HCT116 (cell line): ENCODE data around the gene FABP6. TPM values are rescaled to one million over a fixed set of nuclear protein-coding genes. Genes with fewer than 3 reads are reported as not detected.

ENCODE experiments used
- ATAC-seq: fragments of 200-7000 bp; cut with Tn5 transposase; 2 replicates; pipeline ENCODE4 v1.9.1; 2020; ENCODE audit warnings: mild to moderate bottlenecking, moderate library complexity
- BruUV-seq: library from RNA; stranded (reverse); fragments of 400-500 nt; replicated peaks from 2 replicates; lab custom pipeline; 2021; lab: Mats Ljungman, UMichigan
- CTCF ChIA-PET: fragments of 300-600 bp; sonication (Branson Sonifier 250); formaldehyde crosslinking; loops from one replicate; lab custom pipeline; 2021; ENCODE audit warnings: antibody characterized with exemption; lab: Charles Lee
- POLR2A ChIA-PET: fragments of 300-600, 350-600 bp; sonication (Branson Sonifier 250); formaldehyde crosslinking; loops from one replicate; lab custom pipeline; 2021; ENCODE audit warnings: antibody characterized with exemption; lab: Charles Lee
- RAD21 ChIA-PET, 2 experiments: fragments of 300-600 bp; sonication (Branson Sonifier 250); formaldehyde crosslinking; loops; one replicate each; lab custom pipeline; 2023; ENCODE audit warnings: low total read pairs in 2 of 2; ENCODE audit not compliant: uncharacterized antibody in 2 of 2, unreplicated experiment in 2 of 2, low non-redundant PET in 1 of 2; lab: Charles Lee
- DNase-seq: peaks from one replicate; pipeline ENCODE4 v3.0.0-alpha.2; 2010; ENCODE audit warnings: low read depth, low spot score
- H2AFZ ChIP-seq: fragments of 200-600 bp; shearing (Covaris generic), sonication (generic); 2 replicates; pipeline ENCODE4 v1.6.1; 2017; ENCODE audit warnings: low read depth, mixed run types, mixed read lengths, antibody characterized with exemption, low read length; ENCODE audit not compliant: poor library complexity, severe bottlenecking
- H3K27ac ChIP-seq: 2 replicates; pipeline ENCODE4 v1.5.1; 2012; ENCODE audit warnings: low read depth, low read length
- H3K27me3 ChIP-seq: fragments of 200-600 bp; sonication (generic); 2 replicates; pipeline ENCODE4 v1.6.1; 2016; ENCODE audit warnings: mixed run types, low read length, mixed read lengths; ENCODE audit not compliant: insufficient read depth
- H3K36me3 ChIP-seq, 2 experiments: fragments of 200-500 bp in 1 of 2; fragments of 200-600 bp in 1 of 2; sonication (Bioruptor generic) in 1 of 2; sonication (generic) in 1 of 2; 2 replicates each; pipeline versions ENCODE4 v1.5.1 to v1.6.1; 2014 to 2016; ENCODE audit warnings: low read length in 2 of 2, inconsistent platforms in 1 of 2, mixed read lengths in 1 of 2, mixed run types in 1 of 2; ENCODE audit not compliant: insufficient read depth in 2 of 2, control insufficient read depth in 1 of 2
- H3K4me1 ChIP-seq, 2 experiments: fragments of 200-600 bp in 1 of 2; sonication (generic) in 1 of 2; 2 replicates each; pipeline versions ENCODE4 v1.5.1 to v1.6.1; 2012 to 2017; ENCODE audit warnings: low read length in 2 of 2, inconsistent platforms in 1 of 2, mild to moderate bottlenecking in 1 of 2, mixed read lengths in 1 of 2, mixed run types in 1 of 2, moderate library complexity in 1 of 2; ENCODE audit not compliant: insufficient read depth in 2 of 2, control insufficient read depth in 1 of 2
- H3K4me2 ChIP-seq: fragments of 200-600 bp; sonication (generic); 2 replicates; pipeline ENCODE4 v1.6.1; 2017; ENCODE audit warnings: mixed run types, low read length, mixed read lengths
- H3K4me3 ChIP-seq, 2 experiments: fragments of 200-600 bp in 1 of 2; sonication (generic) in 1 of 2; replicated peaks in 1 of 2; 2 replicates each; pipeline ENCODE4 v1.5.1; 2011 to 2016; ENCODE audit warnings: low read length in 2 of 2, control low read depth in 1 of 2, low read depth in 1 of 2, mild to moderate bottlenecking in 1 of 2, mixed read lengths in 1 of 2, mixed run types in 1 of 2
- H3K79me2 ChIP-seq: fragments of 200-600 bp; sonication (generic); 2 replicates; pipeline ENCODE4 v1.6.1; 2017; ENCODE audit warnings: mild to moderate bottlenecking, mixed run types, low read length, moderate library complexity, mixed read lengths; ENCODE audit not compliant: insufficient read depth
- H3K9ac ChIP-seq: fragments of 200-600 bp; sonication (generic); 2 replicates; pipeline ENCODE4 v1.6.1; 2016; ENCODE audit warnings: low read length, mixed read lengths
- H3K9me2 ChIP-seq: fragments of 200-600 bp; sonication (generic), shearing (Covaris generic); 2 replicates; pipeline ENCODE4 v1.6.1; 2017; ENCODE audit warnings: mixed run types, mild to moderate bottlenecking, moderate library complexity; ENCODE audit not compliant: insufficient read depth
- H3K9me3 ChIP-seq, 2 experiments: fragments of 200-500 bp in 1 of 2; fragments of 200-600 bp in 1 of 2; sonication (Bioruptor generic) in 1 of 2; sonication (generic) in 1 of 2; 2 replicates each; pipeline ENCODE4 v1.6.1; 2014 to 2017; ENCODE audit warnings: low read length in 2 of 2, mixed read lengths in 2 of 2, inconsistent platforms in 1 of 2, low read depth in 1 of 2, mild to moderate bottlenecking in 1 of 2, mixed run types in 1 of 2, moderate library complexity in 1 of 2; ENCODE audit not compliant: control insufficient read depth in 1 of 2, insufficient read depth in 1 of 2
- H4K20me1 ChIP-seq: fragments of 200-600 bp; sonication (generic), shearing (Covaris generic); 2 replicates; pipeline ENCODE4 v1.6.1; 2017; ENCODE audit warnings: mixed run types, mild to moderate bottlenecking, moderate library complexity; ENCODE audit not compliant: insufficient read depth
- ELF1 ChIP-seq: IDR thresholded peaks from 2 replicates; pipeline ENCODE4 v1.6.1; 2012; ENCODE audit warnings: low read depth, borderline replicate concordance
- EZH2phosphoT487 ChIP-seq: fragments of 200-600 bp; IDR thresholded peaks from 2 replicates; pipeline ENCODE4 v1.6.1; 2018; ENCODE audit warnings: antibody characterized with exemption, borderline replicate concordance
- FOSL1 ChIP-seq: IDR thresholded peaks from 2 replicates; pipeline ENCODE4 v1.6.1; 2012; ENCODE audit warnings: low read depth
- POLR2AphosphoS5 ChIP-seq: IDR thresholded peaks from 2 replicates; pipeline ENCODE4 v1.6.1; 2011; ENCODE audit warnings: mild to moderate bottlenecking, low read depth, low read length, moderate library complexity
- SIN3A ChIP-seq: IDR thresholded peaks from 2 replicates; pipeline ENCODE4 v1.6.1; 2012; ENCODE audit warnings: low read depth
- SP1 ChIP-seq: IDR thresholded peaks from 2 replicates; pipeline ENCODE4 v1.6.1; 2012; ENCODE audit warnings: low read depth
- YY1 ChIP-seq: IDR thresholded peaks from 2 replicates; pipeline ENCODE4 v1.6.1; 2011; ENCODE audit warnings: low read length, low read depth, moderate library complexity, mild to moderate bottlenecking; ENCODE audit not compliant: insufficient replicate concordance; ENCODE audit errors: extremely low read depth
- ZNF274 ChIP-seq: fragments of 200-500 bp; sonication (Bioruptor generic); IDR thresholded peaks from 2 replicates; pipeline ENCODE4 v1.6.1; 2014; ENCODE audit warnings: mild to moderate bottlenecking, low read depth, low read length, inconsistent platforms
- intact Hi-C: fragments of 100-400 bp; cut with micrococcal nuclease; formaldehyde crosslinking; loops from 2 replicates; pipeline ENCODE4 v1.10.0; 2022
- total RNA-seq: library from RNA; stranded (reverse); gene quantifications from one replicate; pipeline ENCODE4 v1.2.1, GENCODE V29; 2021; ENCODE audit not compliant: unreplicated experiment
- TF ChIP-seq, protein P1 (sequence below), 3 experiments: fragments of 200-600 bp in 1 of 3; sonication (generic) in 1 of 3; IDR thresholded peaks in 2 of 3; conservative IDR thresholded peaks in 1 of 3; 2 replicates each; pipeline ENCODE4 v1.5.1; 2012 to 2017; ENCODE audit warnings: low read depth in 2 of 3, low read length in 2 of 3, antibody characterized with exemption in 1 of 3, borderline replicate concordance in 1 of 3, control low read depth in 1 of 3, mild to moderate bottlenecking in 1 of 3, mixed read lengths in 1 of 3, mixed run types in 1 of 3, moderate library complexity in 1 of 3; ENCODE audit not compliant: insufficient read depth in 1 of 3

The FABP6 gene
- total RNA-seq, 1 experiment from 2014 or later = 8.5 TPM

DNA sequence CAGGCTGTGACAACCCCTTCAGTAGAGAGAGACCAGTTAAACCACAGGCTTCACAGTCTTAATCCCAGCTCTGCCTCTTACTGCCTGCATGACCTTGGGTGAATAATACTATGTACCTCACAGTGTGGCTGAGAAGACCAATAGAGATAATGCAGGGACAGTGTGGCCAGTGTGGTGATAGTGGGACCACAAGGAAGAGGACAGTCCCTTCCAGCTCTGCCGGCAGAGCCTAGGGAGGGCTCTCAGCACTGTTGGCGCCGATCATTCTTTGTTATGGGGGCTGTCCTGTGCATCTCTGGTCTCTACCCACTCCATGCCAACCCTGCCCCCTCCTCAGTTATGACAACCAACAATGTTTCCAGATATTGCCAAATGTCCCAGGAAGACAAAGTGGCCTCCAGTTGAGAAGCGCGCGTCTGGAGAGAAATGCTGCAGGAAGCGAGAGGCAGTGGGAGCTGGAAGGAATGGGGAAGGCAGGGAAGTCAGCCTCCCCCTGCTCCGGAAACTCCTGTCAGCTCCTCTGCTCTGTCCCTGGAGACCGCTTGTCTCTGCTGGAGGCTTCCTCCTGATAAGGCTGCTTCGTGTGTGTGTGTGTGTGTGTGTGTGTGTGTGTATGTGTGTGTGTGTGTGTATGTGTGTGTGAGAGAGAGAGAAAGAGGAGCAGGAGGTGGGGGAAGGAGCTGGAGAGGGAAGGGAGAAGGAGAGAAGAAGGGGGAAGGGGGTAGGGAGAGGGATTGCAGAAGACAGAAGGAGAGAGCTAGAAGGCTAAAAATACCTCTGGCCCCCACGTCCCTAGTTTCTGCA lies 31.8 kb upstream of the FABP6 start:
- Histone ChIP-seq H3K27me3 (no peaks in the 10 kb centered on the region), H3K9me3 (no peaks in the 10 kb centered on the region), H3K9ac (no peak overlapping the region), H3K4me3 (no peak overlapping the region), H3K27ac (no peak overlapping the region), H4K20me1 (no peaks in the 10 kb centered on the region), H3K4me2 (no peak overlapping the region), H3K9me2 (no peaks in the 10 kb centered on the region), H3K4me1 (peaks cover 0 to 9% of the 10 kb centered on the region in 2 experiments; a peak in 2 of 4 replicates), H3K79me2 (no peaks in the 10 kb centered on the region), H3K36me3 (no peaks in the 10 kb centered on the region), H2AFZ (no peak overlapping the region)
- BruUV-seq = no TSS peak
- CTCF ChIA-PET = interaction anchor here (1.2 to 2.1 kb wide), 2 partner anchors 16 to 147 kb away, joined by 3 to 9 read pairs; no protein-coding TSS in a partner anchor
- no peak for ATAC-seq
- intact Hi-C loops = loop anchor here (2.0 to 5.0 kb wide), 2 partner anchors 77 to 175 kb away; no protein-coding TSS in a partner anchor
- no peak for TF ChIP-seq EZH2phosphoT487
- DNase-seq = no peak
- RAD21 ChIA-PET = no interaction called here
- POLR2A ChIA-PET = no interaction called here

DNA sequence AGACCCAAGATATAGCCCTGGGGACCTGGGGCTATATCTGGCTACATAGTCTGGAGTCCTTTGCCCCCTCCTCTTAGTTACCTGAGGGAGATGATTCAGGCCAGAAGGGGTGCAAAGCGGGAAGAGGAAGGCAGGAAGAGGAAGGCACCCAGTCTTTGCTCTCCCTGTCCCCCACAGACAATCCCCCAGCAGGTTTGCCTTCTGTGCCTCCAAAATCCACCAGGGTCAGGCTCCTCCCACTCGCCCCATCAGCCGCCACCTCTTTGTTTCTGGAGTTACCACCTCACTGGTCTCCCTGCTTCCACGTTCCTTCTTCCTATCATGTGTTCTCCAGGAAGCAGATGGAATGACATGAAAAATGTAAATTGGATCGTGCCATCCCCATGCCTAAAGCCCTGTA lies 31.2 kb upstream of the FABP6 start:
- H3K79me2 ChIP-seq = no peaks in the 10 kb centered on the region
- POLR2A ChIA-PET = no interaction called here
- DNase-seq = no peak
- H3K36me3 ChIP-seq = no peaks in the 10 kb centered on the region
- BruUV-seq = no TSS peak
- peaks cover 0 to 9% of the 10 kb centered on the region in 2 experiments; a peak in 2 of 4 replicates for H3K4me1 ChIP-seq
- H3K9ac ChIP-seq = no peak overlapping the region
- H3K27ac ChIP-seq = no peak overlapping the region
- CTCF ChIA-PET = interaction anchor here (1.2 to 2.1 kb wide), 2 partner anchors 15 to 147 kb away, joined by 3 to 9 read pairs; no protein-coding TSS in a partner anchor
- no peaks in the 10 kb centered on the region for H3K9me2 ChIP-seq
- intact Hi-C loops = loop anchor here (2.0 to 5.0 kb wide), 2 partner anchors 77 to 176 kb away; no protein-coding TSS in a partner anchor
- no peak overlapping the region for H3K4me3 ChIP-seq
- ATAC-seq = no peak
- H3K27me3 ChIP-seq = no peaks in the 10 kb centered on the region
- H3K9me3 ChIP-seq = no peaks in the 10 kb centered on the region
- H3K4me2 ChIP-seq = no peak overlapping the region
- RAD21 ChIA-PET = no interaction called here
- TF ChIP-seq ELF1 = no peak
- no peak for TF ChIP-seq SIN3A
- no peak for TF ChIP-seq EZH2phosphoT487
- TF ChIP-seq, protein P1, sequence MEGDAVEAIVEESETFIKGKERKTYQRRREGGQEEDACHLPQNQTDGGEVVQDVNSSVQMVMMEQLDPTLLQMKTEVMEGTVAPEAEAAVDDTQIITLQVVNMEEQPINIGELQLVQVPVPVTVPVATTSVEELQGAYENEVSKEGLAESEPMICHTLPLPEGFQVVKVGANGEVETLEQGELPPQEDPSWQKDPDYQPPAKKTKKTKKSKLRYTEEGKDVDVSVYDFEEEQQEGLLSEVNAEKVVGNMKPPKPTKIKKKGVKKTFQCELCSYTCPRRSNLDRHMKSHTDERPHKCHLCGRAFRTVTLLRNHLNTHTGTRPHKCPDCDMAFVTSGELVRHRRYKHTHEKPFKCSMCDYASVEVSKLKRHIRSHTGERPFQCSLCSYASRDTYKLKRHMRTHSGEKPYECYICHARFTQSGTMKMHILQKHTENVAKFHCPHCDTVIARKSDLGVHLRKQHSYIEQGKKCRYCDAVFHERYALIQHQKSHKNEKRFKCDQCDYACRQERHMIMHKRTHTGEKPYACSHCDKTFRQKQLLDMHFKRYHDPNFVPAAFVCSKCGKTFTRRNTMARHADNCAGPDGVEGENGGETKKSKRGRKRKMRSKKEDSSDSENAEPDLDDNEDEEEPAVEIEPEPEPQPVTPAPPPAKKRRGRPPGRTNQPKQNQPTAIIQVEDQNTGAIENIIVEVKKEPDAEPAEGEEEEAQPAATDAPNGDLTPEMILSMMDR (IDR thresholded peaks at IDR 0.05 in 2 of 3, conservative IDR thresholded peaks at IDR 0.05 in 1 of 3; ENCODE audit: borderline replicate concordance in 1 of 3, insufficient read depth in 1 of 3, low read depth in 2 of 3, low read length in 2 of 3) = no peak
- no peak for TF ChIP-seq POLR2AphosphoS5
- TF ChIP-seq SP1 = no peak
- TF ChIP-seq YY1 = no peak
- no peak for TF ChIP-seq ZNF274
- no peak for TF ChIP-seq FOSL1
- H4K20me1 ChIP-seq = no peaks in the 10 kb centered on the region
- H2AFZ ChIP-seq = no peak overlapping the region
